Stimulated activated CD4-positive, alpha-beta T cell treated with anti-CD3 and anti-CD28 coated beads, TNF-alpha, amount 100 ng/mL, for 4 hours (primary cell): Measurements from ENCODE around the gene YPEL4.

ENCODE experiments used
- DNase-seq, 3 experiments: peaks; one replicate each; pipeline ENCODE4 v3.0.0-alpha.2; 2020; ENCODE audit warnings: low read depth in 3 of 3

YPEL4 gene

DNA sequence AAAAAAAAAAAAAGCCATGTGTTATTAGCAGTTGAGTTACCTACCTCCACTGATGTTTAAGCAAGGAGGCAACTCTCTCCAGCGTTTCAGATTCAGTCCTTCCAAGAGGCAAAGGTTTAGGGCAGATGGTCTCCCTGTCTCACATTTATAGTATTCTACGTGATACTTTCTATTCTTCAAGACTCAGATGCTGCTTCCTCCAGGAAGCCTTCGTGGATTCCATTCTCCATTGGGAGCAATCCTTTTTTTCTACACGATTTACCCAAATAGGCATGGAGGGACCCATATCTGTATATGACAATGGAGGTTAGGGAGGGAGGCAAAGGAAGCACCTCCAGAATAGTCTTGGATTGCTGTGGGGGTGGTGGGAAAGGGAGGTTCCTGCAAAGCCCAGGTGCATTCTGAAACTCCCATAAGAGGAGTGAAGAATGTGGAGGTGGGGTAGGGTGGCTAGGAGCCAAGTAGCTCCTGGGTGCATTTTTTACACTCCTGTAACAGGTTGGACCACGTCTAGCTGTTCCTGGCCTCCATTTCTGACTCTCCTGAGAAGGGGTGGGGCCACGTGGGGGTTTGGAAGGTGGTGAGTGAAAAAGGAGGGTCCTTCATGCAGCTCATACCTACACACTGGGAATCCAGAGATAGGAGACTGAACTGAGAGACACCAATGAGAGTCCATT is 16.2 kb downstream of the YPEL4 start:
- DNase-seq, result no peak

DNA sequence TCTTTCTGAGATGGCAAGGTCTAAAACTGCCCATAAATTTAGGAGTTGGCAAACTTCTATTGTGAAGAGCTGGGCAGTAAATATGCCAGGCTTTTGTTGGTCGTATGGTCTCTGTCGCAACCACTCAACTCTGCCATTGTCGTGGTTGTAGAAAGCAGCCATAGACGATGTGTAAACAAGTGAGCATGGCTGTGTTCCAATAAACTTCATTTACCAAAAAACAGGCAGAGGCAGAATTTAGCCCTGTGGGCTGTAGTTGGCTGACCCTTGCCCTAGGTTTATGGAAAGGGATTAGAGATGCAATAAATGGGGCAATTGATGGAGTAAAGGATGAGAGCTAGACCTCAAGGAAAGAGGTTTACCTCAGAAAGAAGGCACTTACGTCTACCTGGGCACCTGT is 17.6 kb downstream of the YPEL4 start:
- DNase-seq, result no peak

DNA sequence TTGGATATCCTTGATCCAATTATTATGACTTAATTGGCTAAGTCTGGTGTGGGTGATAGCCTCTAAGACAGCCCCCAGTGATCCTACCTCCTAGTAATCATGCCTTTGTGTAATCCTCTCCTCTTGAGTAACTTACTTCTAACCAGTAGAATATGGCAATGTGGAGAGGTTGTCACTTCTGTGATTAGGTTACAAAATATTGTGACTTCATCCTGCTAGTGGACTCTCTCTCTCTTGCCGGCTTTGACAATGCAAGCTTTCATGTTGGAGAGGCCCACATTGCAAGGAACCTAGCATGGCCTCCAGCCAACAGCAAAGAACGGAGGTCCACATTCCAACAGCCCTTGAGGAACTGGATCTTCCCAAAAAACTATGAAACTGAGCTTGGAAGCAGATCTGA is 19.5 kb downstream of the YPEL4 start:
- no peak for DNase-seq

DNA sequence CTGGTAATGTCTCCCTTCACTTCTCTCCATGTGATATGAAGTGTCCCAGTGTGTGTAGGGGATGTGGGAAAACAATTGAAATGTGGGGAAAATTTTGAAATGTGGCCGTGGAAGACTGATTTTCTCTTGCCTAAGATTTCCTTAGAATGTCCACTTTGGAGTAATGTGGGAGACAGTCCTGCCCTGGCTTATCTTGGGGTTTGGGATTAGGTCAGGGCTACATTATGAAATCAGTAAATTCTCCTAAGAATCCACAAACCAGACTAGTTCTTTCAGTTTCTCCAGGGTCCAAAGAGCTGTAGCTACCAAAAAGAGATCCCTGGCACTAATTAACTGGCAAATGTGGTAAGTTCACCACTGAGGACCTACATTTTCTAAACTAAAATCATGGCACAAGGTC is 22.8 kb downstream of the YPEL4 start:
- no peak for DNase-seq

DNA sequence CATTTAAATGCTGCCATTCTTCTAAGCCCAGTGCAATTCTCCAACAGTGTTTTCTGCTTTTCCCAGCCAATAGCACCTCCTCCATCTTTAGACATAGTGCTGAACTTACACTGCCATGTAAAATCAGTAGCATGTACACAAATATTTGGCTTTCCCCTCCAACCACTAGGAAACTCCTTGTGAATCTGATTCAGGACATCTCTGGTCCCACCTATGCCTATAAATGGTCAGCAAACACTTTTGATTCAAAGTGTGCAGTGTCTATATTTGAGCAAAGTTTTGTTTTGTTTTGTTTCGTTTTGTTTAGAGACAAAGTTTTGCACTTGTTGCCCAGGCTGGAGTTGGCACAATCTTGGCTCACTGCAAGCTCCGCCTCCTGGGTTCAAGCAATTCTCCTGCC is 24.8 kb downstream of the YPEL4 start:
- no peak for DNase-seq

DNA sequence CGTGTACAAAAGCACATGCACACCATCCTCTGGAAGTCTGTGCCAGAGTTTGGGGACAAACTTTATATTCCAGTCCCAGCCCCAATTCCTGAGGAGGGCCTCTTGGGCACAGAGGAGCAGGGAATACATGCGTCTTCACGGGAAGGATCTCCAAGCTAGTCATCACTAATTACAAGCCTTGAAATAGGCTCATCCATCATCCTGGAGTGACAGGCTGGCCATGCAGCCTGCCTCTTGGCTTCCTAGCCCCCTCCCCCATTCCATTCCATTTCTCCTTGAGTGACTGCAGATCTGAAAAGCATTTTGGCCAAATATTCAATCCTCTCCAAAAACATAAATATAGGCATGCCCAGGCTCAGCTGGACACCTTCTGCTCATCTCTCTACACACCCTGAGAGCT is 27.4 kb downstream of the YPEL4 start:
- no peak for DNase-seq

DNA sequence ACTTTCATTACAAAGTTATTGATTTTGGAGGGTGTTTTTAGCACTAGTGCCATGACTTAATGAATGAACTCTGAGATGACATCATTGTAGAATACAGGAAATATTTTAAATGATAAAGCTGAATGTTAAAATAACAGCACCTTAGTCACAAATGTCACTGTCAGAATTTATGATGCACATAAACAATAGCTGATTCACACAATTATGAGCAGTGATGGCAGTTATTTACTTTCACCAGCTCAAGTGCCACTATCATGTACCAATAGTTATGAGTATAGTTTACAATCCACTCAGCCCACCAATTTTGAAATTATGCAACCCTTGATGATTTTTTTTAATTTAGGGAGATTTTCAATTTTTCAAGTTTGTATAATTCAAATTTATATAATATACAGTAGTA is 29.2 kb downstream of the YPEL4 start:
- DNase-seq, result no peak

DNA sequence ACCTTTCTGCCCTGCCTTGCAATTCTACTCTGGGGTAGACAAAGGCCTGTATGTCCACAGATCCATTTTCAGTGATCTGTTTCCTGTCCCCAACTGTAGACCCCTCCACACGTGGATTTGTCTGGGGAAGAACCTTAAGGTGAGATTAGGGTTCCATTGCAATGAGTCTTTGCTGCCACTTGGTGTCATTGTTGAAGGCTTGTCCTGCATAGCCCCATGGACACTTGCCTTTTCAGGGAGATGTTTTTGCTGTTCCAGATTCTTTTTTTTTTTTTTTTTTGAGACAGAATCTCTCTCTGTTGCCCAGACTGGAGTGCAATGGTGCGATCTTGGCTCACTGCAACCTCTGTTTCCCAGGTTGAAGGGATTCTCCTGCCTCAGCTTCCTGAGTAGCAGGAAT is 30.4 kb downstream of the YPEL4 start:
- no peak for DNase-seq

DNA sequence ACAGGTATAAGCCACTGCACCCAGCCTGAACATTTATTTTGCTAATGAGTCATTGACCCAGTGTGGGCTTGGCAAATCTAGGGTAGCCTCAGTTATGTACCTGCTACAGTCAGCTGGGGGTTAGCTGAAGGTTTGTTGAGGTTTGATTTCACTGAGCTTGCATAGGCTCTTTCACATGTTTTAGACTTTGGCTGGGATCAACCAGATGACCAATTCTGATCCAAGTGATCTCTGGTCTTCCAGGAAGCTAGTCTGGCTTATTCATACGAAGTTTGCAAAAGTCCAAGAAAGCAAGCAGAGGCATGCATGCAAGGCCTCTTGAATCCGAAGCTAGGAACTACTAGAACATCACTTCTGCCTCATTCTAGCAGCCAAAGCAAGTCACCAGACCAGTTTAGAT is 31.3 kb downstream of the YPEL4 start:
- no peak for DNase-seq

DNA sequence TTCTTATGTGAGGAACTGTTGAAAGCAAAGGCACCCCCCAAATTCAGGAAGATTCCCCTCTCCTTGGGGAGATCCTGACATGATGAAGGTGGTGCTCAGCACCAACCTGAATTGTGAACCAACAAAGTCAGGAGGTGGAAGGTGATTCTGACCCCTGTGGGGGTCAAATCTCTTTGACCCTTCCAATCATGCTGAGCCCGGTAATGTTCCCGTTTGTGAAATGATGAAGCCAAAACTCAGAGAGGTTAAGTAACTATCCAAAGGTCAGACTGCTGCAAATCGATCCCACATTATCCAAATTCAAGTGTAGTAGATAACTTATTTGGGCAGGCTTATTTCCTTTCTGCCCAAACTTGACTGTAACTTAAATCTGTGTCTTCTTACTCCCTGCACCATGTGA is 33.1 kb downstream of the YPEL4 start:
- DNase-seq, result no peak

DNA sequence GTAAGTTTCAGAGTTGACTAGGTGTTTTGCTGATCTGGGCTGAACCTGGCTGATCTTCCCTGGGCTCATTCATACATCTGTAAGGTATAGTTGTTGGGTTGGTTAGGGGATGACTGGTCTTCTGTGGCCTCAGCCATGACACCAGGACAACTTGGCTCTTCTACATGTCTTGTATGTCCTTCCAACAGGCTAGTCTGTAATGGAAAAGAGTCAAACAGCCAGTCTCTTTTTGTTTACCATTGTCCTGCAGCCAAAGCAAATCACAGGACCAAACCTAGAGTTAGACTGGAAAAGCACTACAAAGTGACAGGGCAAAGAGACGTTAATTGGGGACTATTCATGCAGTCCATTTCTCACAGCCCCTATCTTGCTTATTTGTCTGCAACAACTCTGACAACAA is 34.4 kb downstream of the YPEL4 start:
- no peak for DNase-seq

DNA sequence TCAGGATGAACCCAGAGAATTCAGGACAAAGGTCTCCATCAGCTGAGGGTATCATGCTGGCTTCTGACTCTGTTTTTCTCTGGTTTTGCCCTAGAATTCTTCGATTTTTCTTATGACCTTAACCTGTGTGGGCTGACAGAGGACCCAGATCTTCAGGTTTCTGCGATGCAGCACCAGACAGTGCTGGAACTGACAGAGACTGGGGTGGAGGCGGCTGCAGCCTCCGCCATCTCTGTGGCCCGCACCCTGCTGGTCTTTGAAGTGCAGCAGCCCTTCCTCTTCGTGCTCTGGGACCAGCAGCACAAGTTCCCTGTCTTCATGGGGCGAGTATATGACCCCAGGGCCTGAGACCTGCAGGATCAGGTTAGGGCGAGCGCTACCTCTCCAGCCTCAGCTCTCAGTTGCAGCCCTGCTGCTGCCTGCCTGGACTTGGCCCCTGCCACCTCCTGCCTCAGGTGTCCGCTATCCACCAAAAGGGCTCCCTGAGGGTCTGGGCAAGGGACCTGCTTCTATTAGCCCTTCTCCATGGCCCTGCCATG is 35.4 kb downstream of the YPEL4 start:
- no peak for DNase-seq

DNA sequence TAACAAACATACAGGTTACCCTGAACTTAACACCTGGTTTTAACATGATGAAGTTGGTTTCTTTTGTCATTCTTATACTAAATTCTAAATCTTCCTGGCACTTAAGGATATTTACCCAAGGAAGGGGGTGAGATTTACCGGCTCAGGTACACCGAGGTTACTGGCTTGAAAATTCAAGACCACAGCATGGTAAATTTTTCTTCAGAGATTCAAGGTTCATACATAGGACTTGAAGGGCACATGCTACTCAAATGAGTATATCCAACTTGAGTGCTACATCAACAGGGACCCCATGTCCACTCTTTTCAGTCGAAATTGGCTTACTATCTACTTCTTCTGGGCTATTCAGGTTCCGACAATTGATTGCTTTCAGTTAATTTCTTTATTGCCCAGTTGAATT is 39.5 kb downstream of the YPEL4 start:
- DNase-seq, result no peak

DNA sequence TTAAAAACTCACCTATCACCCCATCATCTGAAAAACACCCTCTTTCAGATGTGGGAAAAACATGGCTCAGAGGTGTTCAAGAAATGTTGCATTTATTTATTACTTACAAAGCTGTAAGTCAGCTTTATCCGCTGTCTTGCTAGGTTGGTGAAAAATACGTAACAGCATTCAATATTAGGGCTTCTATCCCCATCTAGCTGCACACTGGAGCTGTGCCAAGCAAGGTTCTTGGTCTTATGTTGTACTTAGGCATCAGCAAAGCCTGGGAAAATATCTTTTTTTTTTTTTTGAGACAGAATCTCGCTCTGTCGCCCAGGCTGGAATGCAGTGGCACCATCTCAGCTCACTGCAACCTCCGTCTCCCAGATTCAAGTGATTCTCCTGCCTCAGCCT is 44.7 kb downstream of the YPEL4 start:
- DNase-seq, result no peak

DNA sequence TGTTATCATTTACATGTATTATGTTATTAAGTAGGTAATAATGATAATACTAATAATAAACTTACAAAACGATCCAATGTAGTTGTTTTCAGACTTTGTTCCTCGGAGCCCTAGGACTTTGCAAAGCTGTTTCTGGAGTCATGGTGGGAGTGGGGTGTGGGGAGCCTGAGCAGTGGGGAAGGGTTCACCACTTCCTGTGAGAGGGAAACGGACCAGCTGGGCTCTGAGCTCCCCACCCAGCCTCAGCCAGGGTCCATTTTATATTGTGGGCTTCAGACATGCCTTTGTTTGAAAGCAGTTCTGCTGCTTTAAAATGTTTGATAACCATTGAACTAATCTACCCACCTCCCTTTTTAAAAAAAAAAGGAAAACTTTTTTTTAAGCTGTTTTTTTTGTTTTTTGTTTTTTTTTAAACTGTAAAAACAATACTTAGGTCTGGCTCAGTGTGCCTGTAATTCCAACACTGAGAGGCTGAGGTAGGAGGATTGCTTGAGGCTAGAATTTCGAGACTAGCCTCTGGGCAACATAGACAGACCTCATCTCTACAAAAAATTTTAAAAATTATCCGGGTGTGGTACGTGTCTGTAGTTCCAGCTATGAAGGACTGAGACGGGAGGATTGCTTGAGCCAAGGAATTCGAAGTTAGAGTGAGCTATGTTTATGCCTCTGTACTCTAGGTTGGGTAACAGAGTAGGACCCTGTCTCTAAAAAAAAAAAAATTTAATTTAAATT is 45.2 kb downstream of the YPEL4 start:
- no peak for DNase-seq

DNA sequence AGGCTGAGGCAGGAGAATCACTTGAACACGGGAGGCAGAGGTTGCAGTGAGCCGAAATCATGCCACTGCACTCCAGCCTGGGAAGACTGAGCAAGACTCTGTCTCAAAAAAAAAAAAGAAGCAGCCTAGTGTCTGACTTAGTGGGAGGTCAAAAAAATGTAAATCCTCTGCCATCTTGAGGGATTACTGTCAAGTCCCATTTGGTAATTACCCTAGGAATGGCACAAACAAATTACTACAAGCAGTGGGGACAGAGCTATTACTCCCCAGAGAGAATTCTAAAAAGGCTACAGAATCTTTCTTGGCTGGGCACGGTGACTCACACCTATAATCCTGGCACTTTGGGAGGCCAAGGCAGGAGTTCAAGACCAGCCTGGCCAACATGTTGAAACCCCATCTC is 48.4 kb downstream of the YPEL4 start:
- no peak for DNase-seq

DNA sequence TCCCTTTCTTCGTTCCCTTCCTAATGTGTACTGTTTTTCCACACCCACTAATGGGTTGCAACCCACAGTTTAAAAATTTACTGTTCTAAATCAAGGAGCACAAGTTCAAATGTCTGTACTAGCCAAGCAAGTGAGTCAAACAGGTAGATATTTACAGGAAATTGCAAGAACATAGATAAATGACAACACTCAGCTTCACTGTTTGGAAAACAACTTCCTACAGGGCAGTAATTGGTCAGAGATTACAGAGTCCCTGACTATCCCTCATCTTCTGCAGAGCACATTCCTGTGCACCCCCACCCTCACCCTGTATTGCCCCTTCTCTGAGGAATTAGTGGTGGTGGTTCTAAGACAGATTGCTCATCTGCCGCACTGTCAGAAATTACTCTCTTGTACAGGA is 50.3 kb downstream of the YPEL4 start:
- no peak for DNase-seq

DNA sequence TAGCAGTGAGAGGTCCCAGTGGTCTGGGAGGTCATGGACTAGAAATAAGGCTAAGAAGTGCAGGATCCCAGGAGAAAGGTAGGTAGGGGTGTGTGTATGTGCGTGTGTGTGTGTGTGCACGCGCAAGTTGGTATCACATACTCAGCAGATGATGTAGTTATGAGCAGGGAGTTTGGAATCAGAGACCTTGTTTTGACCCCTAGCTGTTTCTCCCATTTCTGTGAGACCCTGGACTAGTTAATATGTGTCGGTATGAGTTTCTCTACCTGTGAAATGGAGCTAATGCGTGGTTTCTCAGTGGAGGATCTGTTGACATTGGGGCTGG is 50.9 kb downstream of the YPEL4 start:
- no peak for DNase-seq

DNA sequence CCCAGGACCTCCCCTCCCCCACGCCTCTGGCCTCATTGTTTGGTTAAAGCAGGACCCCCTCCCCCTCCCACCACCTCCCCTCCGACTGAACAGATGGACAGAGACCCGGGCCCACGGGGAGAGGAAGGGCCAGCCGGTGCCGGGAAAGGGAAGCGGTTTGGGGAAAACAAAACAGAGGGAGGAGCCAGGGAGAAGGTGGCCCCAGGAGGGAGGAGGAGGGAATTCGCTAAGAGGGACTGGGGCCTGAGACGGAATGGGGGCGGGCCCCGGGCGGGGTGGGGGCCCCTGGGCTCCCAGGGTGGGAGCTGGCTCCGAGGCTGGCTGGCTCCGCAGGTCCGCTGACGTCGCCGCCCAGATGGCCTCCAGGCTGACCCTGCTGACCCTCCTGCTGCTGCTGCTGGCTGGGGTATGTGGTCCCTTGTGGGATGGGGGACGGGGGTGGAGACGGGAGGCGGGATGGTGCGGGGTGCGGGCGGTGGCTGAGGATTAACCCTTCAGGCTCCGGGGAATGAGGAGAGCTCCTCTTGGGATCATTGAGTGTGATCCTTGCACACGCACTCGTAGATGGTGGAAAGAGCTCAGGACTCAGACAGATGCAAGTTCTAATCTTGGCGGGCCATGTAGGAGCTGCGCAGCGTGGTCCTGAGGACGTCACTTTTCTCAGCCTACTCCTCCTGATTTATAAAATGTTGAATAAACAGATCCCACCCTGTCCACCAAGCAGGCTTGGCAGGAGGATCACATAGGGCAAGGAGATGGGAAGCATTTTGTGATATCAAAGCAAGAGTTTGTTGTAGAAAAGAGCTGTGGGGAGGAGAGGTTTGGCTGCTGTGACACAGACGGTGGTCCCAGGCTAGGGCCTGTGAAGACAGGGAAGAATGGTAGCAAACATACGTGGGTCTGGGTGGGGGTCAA is 51.5 kb downstream of the YPEL4 start:
- DNase-seq, result no peak

DNA sequence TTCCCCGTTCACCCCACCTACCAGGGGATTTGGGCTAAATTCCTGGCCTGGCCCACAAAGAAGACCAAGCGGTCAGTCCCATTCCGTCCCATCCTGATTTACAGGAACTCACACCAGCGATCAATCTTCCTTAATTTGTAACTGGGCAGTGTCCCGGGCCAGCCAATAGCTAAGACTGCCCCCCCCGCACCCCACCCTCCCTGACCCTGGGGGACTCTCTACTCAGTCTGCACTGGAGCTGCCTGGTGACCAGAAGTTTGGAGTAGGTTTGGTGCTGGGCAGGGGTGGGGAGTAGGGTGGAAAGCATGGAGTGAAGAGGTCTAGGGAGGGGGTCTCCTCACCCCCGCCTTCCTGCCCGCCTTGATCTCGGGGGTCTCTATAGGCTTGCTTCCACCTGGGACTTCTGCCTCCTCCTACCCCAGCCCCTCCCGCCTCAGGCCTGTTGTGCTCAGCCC is 52.2 kb downstream of the YPEL4 start, which contains the start of gene SERPING1:
SERPING1 (plus strand) TSS at position 225 of the 455 bp plus-strand sequence. CDS start 586 bp downstream, outside the sequence.
- no peak for DNase-seq

DNA sequence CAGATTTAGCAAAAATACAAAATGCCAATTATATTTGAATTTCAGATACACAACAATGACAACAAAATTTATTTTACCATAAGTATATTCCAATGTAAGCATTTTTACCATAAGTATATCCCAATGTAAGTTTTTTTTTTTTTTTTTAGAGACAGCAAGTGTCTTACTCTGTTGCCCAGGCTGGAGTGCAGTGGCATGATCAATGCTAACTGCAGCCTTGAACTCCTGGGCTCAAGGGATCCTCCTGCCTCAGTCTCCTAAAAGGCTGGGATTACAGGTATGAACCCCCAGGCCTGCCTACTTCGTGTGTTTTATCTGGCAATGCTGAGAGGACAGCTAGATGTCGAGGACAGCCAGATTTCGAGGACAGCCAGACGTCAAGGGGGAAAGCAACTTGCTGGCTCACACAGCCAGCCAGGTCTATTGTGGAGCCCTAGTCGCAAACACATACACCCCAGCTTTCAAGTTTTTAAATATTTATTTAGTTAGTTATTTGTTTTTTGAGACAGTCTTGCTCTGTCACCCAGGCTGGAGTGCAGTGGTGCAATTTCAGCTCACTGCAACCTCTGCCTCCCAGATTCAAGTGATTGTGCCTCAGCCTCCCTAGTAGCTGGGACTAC is 53.3 kb downstream of the YPEL4 start:
- no peak for DNase-seq
